NCI-H460 (cell line): ENCODE results near the gene GGT6. TPM values are rescaled to one million over a fixed set of nuclear protein-coding genes. Genes with fewer than 3 reads are reported as not detected.

ENCODE experiments used
- DNase-seq: peaks from one replicate; pipeline ENCODE4 v3.0.0-alpha.2; 2016; ENCODE audit warnings: low read depth; ENCODE audit errors: extremely low read depth
- total RNA-seq: library from RNA; depleted of rRNA; stranded (reverse); fragments of >200 nt; shearing (Covaris generic); gene quantifications from 2 replicates; pipeline ENCODE4 v1.2.3, GENCODE V29; 2014

Gene GGT6
- total RNA-seq, 1 experiment from 2014 or later = not detected

DNA sequence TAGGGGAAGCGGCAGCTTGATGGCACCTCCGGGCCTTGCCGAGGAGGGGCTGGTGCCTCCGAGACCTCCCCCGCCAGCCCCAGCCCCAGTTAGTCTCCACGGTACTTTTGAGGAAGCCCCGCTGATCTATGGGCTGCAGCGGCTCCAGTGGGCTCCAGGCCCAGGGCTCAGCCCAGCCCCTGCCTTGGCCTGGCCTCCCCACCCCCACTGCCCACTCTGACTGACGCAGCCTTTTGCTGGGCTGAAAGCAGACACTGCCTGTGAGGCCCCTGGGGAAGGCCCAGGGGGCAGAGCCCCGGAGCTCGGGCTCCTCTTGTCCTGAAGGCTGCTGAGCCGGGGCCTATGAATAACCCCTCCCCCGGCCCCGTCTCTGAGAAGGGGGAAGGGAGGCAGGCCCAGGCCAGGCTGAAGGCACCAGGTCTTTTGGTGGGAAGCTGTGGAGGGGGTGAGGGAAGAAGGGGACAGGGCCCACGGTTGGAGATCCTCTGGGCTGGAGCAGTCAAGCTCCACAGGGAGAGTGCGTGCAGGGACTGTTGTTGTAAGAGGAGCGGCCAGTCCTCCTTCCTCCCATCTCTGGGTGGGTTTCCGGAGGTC lies 16.4 kb upstream of the GGT6 start:
- DNase-seq = no peak

DNA sequence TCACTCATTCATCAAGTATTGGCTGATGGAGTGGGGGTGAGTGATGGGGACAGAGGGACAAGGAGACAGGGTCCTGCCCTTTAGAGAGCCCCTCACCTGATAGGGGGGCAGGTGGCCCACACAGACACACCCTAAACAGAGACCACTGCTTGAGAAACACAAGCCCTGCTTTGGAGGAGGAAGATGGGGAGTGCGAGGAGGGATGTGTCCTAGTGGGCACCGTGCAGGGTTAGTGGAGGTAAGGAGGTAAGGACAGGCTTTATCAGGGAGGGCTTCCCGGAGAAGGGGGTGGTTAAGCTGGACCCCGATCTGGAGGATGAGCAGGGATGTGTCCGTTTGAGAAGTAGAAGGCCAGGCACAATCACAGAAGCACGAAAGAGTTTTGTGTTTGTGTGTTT lies 15.8 kb upstream of the GGT6 start:
- no peak for DNase-seq

DNA sequence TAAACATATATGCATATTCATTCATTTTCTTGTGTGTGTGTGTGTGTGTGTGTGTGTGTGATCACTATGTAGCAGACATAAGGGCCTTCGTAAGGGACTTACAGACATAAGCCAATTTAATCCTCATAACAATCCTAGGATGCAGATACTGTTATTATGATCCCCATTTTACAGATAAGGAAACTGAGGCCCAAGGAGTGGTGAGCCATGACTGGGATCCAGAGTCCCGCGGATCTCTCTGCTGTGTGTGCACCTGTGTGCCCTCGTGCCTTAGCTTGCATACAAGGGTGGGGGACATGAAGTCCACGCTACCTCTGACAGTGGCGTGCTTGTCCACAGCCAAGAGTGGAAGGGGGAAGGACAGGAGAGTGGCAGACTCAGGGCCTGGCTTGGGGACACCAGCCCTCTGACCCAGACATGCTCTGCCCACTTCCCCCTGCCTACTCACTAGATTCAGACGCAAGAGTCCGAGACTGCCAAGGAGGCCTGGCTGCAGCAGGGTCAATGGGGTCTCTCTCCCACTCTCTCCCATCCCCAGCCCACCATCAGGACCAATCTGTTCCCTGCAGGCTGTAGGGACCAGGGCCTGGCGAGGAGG lies 14.2 kb upstream of the GGT6 start:
- DNase-seq = no peak

DNA sequence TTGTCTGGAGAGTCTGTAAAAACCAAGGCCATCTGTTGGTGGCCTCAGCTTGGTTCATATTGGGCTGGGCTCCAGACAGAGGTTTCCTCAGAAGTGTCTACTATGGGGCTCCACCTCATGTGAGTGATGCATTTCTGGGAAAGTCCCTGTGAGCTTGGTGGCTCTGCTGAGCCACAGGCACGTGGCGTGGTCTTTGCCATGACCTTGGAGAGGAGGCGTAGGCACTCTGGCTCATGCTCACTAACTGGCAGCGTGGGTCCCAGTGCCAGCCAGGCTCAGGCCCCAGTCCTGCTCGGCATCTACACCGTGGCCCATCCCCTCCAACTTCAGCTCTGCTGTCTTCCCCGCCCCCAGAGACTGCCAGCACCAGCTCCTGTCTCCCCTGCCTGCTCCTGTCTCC lies 13.3 kb upstream of the GGT6 start:
- no peak for DNase-seq

DNA sequence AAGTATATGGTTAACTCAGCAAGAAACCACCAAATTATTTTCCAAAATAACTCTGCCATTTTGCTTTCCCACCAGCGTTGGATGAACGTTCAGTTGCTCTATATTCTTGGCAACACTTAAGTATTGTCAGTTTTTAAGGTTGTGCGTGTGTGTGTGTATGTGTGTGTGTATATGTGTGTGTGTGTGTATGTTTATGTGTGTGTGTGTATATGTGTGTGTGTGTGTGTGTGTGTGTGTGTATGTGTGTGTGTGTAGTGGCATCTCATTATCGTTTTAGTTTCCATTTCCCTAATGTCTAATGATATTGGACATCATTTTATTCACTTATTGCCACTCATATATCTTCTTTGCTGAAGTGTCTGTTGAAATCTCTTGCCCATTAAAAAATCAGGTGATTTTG lies 12.7 kb upstream of the GGT6 start:
- no peak for DNase-seq

DNA sequence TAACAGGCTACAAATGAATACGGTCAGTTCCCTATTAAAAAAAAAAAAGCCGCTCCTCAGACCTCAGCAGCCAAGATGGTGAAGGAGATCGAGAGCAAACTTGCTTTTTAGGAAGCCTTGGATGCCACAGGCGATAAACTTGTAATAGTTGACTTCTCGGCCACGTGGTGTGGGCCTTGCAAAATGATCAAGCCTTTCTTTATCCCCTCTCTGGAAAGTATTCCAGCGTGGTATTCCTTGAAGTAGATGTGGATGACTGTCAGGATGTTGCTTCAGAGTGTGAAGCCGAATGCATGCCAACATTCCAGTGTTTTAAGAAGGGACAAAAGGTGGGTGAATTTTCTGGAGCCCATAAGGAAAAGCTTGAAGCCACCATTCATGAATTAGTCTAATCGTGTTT lies 11.8 kb upstream of the GGT6 start:
- DNase-seq = no peak

DNA sequence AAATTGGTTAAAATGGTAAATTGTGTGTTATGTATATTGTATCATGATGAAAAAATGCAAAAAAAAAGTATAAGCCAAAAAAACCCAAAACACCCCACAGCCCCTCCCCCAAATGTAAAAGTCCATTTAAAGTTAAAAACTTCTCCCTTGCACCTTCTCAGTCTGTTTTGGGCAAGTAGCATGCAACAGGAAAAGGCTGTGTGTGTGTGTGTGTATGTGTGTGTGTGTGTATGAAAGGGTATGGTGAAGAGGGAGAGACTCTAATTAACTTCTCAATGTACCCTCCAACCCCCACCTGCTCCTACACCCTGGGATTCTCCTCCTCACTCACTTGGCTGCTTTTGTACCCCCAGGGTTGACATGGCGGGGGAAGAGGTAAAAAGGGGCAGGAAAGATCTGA lies 9.2 kb upstream of the GGT6 start:
- no peak for DNase-seq

DNA sequence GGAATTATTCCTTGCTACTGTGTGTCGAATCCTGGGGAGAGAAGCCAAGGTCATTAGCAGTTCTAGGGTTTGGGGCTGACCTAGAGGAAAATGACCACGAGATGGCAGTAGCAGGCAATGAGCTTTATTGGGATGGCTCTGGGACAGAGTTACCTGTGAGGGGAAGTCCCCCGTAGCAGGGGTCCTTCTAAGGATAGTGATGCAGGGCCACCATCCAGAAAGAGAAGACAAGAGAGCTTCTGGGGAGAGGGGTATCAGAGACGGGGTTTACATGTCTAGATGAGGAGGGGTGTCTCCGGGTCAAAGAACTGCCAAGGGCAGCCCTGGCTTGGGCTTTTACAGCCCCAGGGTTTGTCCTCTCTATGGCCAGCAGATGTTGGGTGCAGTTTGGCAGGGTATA lies 6.4 kb upstream of the GGT6 start:
- peak; percentile 68 for DNase-seq

DNA sequence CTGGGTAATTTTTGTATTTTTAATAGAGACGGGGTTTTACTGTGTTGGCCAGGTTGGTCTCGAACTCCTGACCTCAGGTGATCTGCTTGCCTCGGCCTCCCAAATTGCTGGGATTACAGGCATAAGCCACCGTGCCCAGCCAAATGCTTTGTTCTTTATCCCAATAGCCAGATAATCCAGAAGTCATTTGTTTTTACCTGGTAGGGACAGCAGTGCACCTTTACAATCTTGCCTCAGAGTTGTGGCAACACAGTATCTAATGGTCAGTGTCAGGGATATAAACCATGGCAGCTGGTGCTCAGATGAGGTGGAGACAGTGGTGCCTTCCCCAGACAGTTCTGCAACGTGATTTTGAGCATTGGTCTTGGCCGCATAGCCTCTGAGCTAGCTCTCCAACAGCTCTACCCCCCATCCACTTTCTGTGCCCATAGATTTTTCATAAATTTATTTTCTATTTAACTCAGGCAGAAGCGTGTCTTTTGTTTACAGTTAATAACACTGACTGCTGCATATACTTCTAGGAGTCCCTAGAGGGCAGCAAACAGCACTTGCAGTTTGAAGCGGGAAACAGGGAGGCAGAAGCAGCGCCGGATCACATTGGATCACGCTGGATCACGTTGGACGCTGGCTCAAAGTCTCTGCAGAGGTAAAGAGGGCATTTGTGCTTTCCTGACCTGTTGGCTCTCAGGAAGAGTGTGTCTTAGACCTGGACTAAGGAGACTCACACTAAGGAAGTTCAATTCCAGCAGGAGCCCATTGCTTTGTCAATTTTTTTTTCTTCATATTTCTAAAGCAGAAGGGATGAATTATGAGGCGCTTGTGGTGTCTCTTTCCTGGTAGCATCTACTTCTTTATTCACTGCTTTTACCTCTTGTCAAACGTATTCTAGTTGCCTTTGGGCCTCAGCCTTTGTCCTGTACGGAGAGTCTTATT lies 5.1 kb upstream of the GGT6 start:
- peak; percentile 81 for DNase-seq

DNA sequence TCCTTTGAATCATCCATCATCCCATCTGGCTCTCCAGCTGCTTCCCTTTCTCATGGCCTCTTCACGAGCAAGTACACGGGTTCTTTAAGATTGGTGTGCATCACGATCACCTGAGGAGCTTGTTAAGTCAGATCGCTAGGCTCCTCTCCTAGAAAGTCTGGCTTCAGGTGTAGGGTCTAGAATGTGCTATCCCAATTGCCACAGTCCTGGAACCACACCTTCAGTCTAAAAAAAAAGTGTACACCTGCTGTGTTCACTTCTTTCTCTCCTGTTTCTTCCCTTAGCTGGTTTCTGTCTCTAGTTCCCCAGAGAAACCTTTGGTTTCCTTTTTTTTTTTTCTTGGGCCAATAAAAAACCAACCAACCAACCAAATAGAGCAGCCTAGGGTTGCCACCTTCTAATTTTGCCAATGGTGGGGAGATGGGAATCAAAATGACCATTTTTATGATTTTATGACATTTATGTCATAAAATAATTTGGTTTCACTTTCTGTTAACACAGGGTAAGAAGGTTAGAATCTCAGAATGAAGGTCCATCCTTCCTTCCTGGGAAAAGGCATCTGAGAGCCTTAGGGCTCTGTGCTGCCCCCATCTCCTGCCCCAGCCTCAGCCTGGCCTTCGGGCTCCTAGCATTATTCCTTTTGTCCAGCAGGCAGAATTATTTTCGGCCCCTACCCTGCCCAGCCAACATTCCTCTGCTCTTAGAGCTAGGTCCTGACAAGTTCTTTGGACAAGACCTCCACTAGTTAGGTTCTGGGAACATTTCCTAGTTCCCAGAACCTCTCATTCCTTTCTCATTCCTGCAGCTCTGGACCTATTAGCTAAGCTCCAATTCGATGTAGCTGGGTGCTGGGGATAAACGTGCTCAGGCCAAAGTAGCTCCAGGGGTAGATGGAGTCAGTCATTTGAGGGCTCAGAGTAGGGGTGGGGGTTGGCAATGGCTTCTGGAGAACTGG lies 1.9 kb upstream of the GGT6 start:
- DNase-seq = no peak

DNA sequence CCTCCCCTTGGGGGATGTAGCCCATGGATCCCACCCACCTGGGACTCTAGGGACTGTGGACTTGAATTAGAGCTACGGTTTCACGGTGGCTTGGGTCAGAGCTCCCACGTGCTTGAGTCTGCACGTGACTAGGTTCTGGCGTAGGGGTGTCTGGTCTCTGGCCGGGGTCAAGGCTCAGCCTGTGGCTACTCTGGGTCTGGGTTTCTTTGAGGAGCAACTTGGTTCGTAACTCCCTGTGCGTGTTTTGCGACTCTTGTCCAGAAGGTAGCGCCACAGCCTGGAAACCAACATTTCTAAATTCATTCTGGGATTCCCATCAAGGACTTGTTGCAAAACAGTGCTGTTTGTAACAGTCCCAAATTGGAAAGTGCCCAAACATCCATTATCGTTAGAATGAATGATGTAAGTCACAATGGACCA lies 470 bp upstream of the GGT6 start:
- DNase-seq = no peak

DNA sequence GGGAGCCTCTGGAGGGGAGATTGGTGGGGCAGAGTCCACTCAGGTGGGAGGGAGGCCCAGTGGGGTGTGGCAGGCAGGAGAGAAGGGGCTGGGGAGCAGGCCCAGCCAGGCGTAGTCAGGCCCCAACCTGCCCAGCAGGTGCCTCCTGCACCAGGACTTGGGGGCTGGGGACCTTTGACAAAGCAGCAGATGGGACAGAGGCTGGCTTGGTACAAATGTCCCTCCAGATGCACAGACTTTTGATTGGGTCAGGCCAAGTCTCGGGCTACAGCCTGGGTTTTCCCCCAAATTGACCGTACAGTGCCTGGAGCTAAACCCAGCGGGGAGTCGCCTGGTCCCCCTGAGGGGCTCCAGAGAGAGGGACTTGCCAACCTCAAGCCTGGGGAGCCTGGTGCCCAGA lies 411 bp downstream of the GGT6 start:
- no peak for DNase-seq

DNA sequence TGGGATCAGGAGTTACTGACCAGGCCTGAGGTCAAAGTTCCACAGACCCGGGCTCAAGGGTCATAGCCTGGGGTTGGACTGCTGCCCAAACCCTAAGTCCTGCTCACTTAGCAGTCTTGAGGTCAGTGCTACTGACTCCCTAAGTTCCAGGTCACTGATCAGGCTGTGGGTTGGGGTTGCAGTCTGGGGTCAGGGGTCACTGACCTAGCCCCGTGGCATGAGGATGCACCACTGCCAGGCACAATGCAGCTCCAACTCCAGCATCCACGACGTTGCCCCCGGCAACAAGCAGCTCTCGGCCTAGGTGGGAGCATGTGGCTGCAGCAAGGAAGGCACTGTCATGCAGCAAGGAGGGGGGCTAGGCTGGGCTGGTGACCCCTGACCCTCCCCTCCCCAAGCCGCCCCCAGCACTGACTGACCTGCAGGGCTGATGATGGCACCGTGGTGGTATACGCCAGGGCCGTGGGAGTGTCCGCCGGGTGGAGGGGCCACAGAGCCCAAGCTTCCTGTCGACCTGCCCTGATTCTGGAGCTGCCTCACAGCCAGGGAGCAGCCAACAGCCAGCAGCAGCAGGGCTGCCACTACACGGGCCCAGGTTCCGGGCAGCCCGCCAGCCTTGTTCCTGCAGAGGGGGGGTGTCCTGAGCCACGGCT lies 1.1 kb downstream of the GGT6 start:
- no peak for DNase-seq

DNA sequence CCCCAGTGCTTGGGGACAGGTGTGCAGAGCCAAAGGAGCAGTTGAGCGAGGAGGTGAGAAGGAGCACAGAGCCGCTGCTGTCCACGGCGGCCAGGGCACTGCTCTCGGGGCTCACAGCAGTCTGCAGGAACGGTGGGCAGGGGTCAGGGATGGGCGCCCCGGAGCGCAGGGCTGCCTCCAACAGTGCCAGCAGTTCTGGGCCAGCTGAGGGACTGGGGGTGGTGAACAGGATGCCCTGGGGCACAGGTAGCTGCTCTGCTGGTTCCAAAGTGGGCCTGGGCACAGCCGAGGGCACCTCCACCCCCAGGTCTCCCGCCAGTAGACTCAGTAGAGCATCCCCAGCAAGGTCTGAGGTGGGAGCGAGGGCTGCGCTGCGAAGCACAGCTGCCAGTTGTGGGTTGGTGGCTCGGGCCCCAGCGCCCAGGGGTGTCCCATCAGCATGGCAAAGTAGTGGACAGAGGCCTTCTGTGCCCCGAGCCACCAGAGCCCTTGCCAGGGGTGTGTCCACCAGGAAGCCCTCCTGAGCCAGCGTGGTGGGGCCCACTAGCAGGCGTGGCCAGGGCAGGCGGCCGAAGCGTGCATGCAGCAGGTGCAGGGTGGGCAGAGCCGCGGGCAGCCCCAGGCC lies 1.9 kb downstream of the GGT6 start:
- DNase-seq = no peak

DNA sequence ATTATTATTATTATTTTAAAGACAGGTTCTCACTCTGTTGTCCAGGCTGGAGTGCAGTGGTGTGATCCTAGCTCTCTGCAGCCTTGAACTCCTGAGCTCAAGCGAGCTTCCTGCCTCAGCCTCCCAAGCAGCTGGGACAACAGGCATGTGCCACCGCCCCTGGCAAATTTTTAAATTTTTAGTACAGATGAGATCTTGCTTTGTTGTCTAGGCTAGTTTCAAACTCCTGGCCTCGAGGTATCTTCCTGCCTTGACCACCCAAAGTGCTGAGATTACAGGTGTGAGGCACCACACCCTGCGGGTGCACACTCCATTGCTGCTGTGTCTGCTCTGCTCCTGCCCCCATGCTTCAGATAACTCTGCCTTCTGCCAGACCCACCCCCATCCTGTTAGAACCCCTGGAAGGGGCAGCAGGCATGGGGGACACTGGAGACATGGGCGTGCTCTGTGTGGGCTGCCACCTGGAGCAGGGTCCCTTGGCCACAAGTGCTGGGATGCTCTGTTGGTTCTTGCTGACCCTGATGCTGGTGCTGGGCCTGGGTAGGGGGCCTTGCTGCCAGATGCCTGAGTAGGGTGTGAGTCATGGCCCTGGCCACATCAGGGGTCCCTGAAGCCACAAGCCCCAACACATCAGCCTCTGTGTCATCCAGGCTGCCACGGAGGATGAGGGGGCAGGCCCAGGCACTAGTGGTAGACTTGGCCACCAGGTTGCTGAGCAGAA lies 2.6 kb downstream of the GGT6 start:
- DNase-seq = no peak

DNA sequence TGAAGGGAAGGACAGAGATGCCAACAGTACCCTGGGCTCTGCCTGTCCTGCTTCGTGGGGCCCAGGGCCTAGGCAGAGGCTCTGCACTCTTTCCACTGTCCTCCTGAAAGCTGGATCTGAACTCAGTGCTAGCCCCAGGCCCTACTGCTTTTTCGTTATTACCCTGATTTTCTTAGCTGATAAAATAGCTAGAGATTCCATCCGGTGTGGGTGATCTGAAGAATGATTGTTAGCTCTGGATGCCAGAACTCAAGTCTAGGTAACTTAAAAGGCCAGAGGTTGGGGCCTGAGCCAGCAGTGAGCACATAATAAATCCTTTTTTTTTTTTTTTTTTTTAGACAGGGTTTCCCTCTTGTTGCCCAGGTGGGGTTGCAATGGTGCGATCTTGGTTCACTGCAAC lies 3.4 kb downstream of the GGT6 start:
- DNase-seq = no peak

DNA sequence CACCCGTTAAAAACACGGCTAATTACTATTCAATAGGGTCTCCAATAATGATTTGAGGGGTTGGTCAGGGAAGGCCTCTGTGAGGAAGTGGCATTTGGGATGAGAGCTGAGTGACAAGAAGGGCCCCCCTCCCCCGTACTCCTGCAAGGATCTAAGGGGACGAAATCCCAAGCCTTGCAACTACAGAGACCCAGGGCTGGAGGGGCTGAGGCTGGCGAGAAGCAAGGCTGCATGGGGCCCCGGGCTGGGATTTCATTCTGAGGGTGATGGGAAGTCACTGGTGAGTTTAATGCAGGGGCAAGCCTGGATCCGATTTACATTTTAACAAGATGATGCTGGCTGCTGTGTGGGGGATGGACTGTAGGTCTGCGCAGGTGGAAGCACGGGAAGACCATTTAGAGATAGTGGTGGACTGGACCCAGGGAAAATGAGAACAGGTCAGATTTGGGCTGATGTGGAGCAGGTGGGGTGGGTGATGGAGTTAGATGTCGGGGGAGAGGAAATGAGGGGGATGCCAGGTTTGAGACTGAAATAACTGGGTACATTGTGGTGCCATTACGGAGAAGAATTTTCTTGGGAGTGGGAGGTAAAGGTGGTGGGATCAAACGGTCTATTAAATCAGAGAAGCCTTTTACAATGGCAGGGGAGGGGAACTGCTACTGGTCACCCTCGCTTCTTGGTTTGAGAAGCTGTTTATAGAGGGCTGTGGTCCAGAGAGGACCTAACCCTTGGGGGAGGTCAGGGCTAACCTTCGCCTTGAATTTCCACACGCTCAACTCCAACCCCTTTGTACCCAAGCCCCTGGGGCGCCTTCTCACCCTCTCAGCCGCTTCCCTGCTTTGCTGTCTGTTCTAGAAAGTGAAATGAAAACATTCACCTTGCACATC lies 4.3 kb downstream of the GGT6 start:
- DNase-seq = no peak
